EH (cell line): ENCODE measurements around the gene TRIM37.
"Not testable (repeated sequence)": the region's sequence is repeated elsewhere in the genome, so short reads cannot be mapped to it uniquely, and the experiment has no call there.

Experiments used
- DNase-seq: peaks from one replicate; pipeline ENCODE4 v3.0.0-alpha.2; 2015; ENCODE audit warnings: low read depth

TRIM37 gene

GRCh38 chr17:59108400-59109102, 1.9 kb upstream of the TRIM37 start:
- no peak for DNase-seq

- no peak for DNase-seq
These were observed 608 bp upstream of the TRIM37 start for GRCh38 chr17:59107306-59107670.

GRCh38 chr17:59105852-59106462, 723 bp downstream of the TRIM37 start:
- DNase-seq, result peak; percentile 53

- no peak for DNase-seq
These were observed 5.5 kb downstream of the TRIM37 start for GRCh38 chr17:59101178-59101577.

DNA sequence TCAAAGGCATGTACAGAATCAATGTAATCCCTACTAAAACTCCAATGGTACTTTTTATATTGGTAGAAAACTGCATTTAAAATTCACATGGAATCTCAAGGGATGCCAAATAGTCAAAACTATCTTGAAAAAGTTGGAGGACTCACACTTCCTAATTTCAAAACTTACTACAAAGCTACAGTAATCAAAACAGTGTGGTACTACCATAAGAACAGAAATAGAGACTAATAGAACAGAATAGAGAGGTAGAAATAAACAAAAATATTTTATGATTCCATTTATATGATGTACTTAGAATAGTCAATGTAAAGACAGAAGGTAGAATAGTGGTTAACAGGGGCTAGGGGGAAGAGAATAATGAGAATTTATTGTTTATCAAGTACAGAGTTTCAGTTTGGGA, 8.8 kb downstream of the TRIM37 start:
- DNase-seq, result no peak

DNA sequence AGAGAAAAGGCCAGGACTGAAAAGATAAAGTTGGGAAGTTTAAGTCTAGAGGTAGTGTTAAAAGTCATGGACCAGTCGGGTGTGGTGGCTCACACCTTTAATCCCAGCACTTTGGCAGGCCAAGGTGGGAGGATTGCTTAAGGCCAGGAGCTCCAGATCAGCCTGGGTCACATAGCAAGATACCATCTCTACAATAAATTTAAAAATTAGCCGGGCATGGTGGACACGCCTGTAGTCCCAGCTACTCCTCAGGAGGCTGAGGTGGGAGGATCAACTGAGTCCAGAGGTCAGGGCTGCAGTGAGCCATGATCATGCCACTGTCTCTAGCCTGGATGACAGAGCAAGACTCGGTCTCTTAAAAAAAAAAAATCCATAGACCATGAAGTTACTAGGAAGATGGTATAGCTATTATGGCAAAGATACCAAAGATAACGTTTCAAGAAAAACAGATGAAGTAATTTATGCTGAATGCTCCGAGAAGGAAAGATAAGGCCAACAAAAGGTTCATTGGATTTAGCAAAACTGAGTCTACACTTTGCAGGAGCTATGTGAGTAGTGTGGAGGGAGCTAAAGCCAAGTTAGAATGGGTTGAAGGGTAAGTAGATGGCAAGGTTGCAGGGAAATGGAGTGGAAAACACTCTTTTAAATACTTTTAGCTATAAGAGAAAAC, 11.7 kb downstream of the TRIM37 start:
- DNase-seq, result no peak

DNA sequence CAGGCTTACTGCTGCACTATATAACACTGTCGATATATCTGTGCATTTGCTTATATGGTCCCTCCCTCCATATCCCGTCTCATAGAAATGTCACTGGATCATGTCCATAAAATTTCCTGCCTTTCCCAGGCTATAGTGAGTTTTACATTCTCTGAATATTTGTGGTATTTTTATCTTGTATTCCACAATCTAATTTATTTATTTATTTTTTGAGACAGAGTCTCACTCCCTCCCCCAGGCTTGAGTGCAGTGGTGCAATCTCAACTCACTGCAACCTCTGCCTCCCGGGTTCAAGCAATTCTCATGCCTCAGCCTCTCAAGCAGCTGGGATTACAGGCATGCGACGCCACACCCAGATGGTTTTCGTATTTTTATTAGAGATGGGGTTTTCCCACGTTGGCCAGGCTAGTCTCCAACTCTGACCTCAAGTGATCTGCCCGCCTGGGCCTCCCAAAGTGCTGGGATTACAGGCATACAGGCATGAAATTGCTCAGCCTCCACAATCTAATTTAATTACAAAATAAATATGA, 12.9 kb downstream of the TRIM37 start:
- DNase-seq, result peak; percentile 98

DNA sequence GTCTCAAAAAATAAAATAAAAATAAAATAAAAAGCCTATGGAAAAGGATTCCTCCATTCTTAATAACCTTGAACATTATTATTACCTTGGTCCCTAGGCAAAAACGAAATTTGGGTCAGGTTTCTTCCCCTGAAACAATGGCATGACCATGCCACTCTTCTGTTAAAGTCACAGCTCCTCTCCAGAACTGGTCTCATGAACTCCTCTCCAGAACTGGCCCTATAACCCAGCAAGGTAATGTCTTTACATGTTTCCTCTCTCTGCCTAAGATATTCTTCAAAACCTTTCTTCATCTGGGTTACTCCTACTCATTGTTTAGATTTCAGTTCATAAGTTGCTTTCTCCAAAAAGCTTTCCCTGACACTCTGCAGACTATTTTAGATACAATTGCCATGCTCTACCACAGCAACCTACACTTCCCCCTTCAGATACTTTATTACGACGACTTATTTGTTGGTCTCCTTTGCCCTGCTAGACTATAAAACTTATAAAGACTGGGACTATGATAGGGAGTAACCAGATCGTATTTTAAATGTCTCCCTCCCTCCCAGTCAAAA, 13.5 kb downstream of the TRIM37 start:
- no peak for DNase-seq

DNA sequence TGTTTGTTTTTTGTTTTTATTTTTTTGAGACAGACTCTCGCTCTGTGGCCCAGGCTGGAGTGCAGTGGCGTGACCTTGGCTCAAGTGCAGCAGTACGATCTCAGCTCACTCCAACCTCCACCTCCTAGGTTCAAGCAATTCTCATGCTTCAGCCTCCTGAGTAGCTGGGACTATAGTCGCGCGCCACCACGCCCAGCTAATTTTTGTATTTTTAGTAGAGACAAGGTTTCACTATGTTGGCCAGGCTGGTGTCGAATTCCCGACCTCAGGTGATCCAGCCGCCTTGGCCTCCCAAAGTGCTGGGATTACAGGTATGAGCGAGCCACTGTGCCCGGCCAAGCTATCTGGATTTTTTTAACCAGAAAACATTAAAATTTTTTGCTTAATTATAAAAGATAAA, 16.1 kb downstream of the TRIM37 start:
- DNase-seq, result not testable (repeated sequence)

DNA sequence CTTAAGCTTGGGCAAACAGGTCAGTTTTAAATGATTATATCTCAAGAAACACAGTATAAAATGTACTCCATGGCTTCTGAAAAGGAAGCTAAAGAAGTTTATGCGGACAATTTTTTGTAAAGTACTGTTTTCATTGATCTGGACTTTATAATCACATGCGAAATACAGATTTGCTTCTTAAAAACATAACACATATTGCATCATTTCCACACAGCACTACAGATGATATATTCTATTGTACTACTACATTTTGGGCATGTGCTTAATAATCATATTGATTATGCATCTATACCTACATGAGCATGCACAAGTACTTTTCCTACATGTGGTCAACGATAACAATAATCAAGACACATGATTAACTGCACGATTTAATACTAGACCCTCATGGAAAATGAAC, 22.5 kb downstream of the TRIM37 start:
- DNase-seq, result no peak

DNA sequence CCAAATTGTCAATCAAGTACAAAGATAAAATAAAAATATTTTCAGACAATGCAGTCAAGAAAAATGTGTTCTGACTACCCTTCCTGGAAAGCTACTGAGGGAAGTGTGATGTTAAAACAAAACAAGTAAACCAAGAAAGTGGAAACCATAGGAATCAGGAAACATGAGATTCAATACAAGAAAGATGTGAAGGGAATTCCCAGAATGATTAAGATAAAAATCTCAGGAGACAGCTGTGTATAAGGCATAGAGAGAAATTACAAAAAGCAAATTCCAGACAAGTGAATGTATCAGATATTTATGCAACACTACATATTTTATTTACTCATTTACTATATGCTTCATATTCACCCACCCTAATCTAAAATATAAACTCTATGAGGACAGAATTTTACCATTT, 32.2 kb downstream of the TRIM37 start:
- DNase-seq, result peak; percentile 60

- DNase-seq, result no peak
These were observed 32.7 kb downstream of the TRIM37 start for GRCh38 chr17:59073972-59074371.

GRCh38 chr17:59069856-59070255, 36.8 kb downstream of the TRIM37 start:
- no peak for DNase-seq

- DNase-seq, result no peak
These were observed 38.9 kb downstream of the TRIM37 start for GRCh38 chr17:59067756-59068155.

DNA sequence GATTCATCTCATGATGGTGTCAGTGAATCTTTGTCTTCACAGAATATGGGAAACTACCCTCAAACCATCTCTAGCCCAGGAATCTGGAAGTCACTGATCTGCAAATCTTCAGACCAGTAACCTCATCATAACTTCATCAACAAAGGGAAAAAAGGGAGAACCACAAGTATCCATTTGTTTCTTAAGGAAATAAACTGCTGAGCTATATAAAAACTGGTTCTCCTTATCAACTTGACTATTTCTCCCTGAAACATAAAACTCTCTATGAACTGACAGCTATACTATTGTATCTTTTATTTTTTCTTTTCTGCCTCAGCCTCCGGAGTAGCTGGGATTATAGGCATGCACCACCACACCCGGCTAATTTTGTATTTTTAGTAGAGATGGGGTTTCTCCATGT, 39.3 kb downstream of the TRIM37 start:
- DNase-seq, result no peak

DNA sequence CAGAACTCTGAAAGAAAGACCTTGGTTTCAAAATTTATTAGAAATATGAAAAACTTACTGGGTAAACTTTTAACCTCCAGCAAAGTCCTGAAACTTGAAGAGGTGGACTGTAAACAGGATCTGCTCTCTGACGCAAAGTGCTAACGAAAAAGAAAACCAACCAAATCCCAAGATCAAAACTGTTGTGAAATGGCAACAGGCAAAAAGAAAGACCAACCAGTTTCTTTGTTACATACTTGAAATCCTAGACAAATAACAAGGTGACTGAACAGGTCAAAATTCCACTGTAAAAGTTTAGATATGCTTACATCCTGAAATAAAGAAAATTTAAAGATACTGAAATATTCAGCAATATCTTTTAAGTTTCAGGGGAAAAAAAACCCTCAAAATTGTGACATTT, 44.2 kb downstream of the TRIM37 start:
- DNase-seq, result no peak

- DNase-seq, result no peak
These were observed 49.8 kb downstream of the TRIM37 start for GRCh38 chr17:59056857-59057256.

- no peak for DNase-seq
These were observed 56.9 kb downstream of the TRIM37 start for GRCh38 chr17:59049798-59050197.

DNA sequence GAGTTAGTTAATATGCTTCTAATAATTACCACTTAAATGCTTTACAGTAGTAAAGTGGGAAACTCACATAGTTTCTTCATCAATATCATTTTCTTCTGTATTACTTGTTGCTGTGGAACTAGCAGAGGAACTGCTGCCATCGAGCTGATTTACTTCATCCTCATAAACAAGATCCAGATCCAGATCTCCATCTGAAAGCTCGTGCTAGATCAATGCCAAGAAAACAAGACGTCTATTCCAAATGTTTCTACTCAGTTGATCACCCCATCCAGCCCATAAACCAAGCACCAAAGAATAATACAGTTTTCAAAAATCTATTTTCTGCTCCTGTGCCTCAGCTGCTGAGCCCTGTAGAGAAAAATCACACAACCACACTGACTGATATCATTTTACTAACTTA, 59.1 kb downstream of the TRIM37 start:
- no peak for DNase-seq

GRCh38 chr17:59046192-59046591, 60.5 kb downstream of the TRIM37 start:
- DNase-seq, result no peak

GRCh38 chr17:59038734-59039133, 67.9 kb downstream of the TRIM37 start:
- DNase-seq, result peak; percentile 1

GRCh38 chr17:59037960-59038359, 68.7 kb downstream of the TRIM37 start:
- DNase-seq, result no peak

DNA sequence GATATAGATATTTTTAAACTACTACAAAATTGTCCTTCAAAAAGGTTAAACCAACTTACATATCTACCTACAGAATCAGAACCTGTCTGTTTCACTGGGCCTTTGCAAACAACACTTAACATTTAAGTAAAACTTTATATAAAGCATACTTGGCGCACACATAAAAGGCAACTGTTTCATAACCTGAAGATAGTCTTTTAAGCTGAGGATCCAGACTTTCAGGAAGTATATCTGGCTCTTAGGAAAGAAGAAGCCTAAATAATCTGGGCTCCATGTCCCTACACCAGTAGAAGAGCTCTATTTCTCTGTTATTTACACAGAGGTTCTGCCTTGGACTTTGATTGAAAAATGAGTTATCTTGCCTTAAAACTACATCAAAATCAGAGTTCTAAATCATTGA, 75.9 kb downstream of the TRIM37 start:
- DNase-seq, result no peak
